GM04504 (cell line): Measurements from ENCODE around the gene DAGLA.

Experiments used
- DNase-seq: peaks from one replicate; pipeline ENCODE4 v3.0.0-alpha.2; 2012; ENCODE audit warnings: low read depth

DAGLA gene

GRCh38 chr11:61691380-61692156 is 11.4 kb downstream of the DAGLA start:
- DNase-seq = no peak

GRCh38 chr11:61693922-61694601 is 13.9 kb downstream of the DAGLA start:
- no peak for DNase-seq

GRCh38 chr11:61694602-61694939 is 14.4 kb downstream of the DAGLA start:
- DNase-seq = no peak

GRCh38 chr11:61694946-61695706 is 14.9 kb downstream of the DAGLA start:
- no peak for DNase-seq

GRCh38 chr11:61695917-61696316 is 15.7 kb downstream of the DAGLA start:
- peak; percentile 35 for DNase-seq

GRCh38 chr11:61696602-61697001 is 16.4 kb downstream of the DAGLA start:
- DNase-seq = no peak

GRCh38 chr11:61697078-61697502 is 16.9 kb downstream of the DAGLA start:
- DNase-seq = no peak

- DNase-seq = no peak
Measured at GRCh38 chr11:61697764-61698163, 17.6 kb downstream of the DAGLA start.

- no peak for DNase-seq
Measured at GRCh38 chr11:61698173-61698948, 18.2 kb downstream of the DAGLA start.

- DNase-seq = no peak
Measured at GRCh38 chr11:61699737-61700160, 19.6 kb downstream of the DAGLA start.

GRCh38 chr11:61700212-61700611 is 20.0 kb downstream of the DAGLA start:
- peak; percentile 32 for DNase-seq

GRCh38 chr11:61700720-61701119 is 20.5 kb downstream of the DAGLA start:
- no peak for DNase-seq

GRCh38 chr11:61701242-61701886 is 21.2 kb downstream of the DAGLA start:
- DNase-seq = no peak

GRCh38 chr11:61702701-61703312 is 22.6 kb downstream of the DAGLA start:
- no peak for DNase-seq

GRCh38 chr11:61704838-61705237 is 24.6 kb downstream of the DAGLA start:
- DNase-seq = no peak

GRCh38 chr11:61706452-61707400 is 26.5 kb downstream of the DAGLA start:
- no peak for DNase-seq

GRCh38 chr11:61707574-61707973 is 27.4 kb downstream of the DAGLA start:
- no peak for DNase-seq

- no peak for DNase-seq
Measured at GRCh38 chr11:61709110-61709509, 28.9 kb downstream of the DAGLA start.

GRCh38 chr11:61709572-61709971 is 29.4 kb downstream of the DAGLA start:
- DNase-seq = no peak

- no peak for DNase-seq
Measured at GRCh38 chr11:61710019-61710418, 29.8 kb downstream of the DAGLA start.
